ENCODE results near the gene TBL1XR1.

The TBL1XR1 gene

DNA sequence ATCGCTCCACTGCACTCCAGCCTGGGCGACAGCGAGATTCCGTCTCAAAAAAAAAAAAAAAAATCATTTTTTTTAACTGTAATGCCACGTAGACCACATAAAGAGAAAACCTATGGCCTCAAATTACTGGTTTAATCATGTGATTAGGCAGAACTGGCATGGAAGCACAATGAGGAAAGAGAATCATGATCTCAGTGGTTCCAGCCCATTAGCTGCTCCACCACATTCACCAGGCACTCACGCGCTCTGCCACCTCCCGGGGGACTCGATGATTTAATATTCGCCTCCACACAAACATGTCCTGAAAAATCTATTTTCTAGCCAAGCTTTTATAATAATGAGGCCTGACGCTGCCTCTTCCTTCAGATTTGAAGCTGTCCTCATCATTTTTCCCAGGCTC lies 204.7 kb downstream of the TBL1XR1 start:
- Histone ChIP-seq H3K9me3 (ENCODE audit: low read length) (no peaks in the 10 kb centered on the region), H3K36me3 (ENCODE audit: insufficient read depth, low read length) (no peaks in the 10 kb centered on the region), H3K4me3 (ENCODE audit: low read depth in 1 of 2, low read length in 2 of 2) (no peak overlapping the region), H3K27me3 (ENCODE audit: control insufficient read depth in 1 of 2, insufficient read depth in 2 of 2, low read length in 2 of 2) (no peaks in the 10 kb centered on the region), H3K4me1 (ENCODE audit: insufficient read depth, low read length) (no peaks in the 10 kb centered on the region), H3K27ac (ENCODE audit: low read depth, low read length) (no peak overlapping the region), H3K9ac (ENCODE audit: low read length) (no peak overlapping the region)

DNA sequence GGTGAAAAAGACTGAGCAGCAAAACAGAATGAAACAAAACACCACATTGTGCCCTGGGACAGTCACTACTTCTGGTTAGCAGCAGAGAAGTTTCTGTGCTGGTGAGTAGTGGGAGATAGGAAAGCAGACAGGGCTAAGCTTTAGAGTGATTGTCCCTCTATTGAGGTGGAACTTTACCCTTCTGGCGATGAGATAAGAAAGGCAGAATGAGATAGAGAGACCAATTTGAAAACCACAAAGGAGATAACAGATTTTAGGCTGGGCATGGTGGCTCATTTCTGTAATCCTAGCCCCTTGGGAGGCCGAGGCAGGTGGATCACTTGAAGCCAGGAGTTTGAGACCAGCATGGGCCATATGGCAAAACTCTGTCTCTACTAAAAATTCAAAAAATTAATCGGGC lies 208.5 kb downstream of the TBL1XR1 start:
- H3K9me3 ChIP-seq (ENCODE audit: low read length): no peaks in the 10 kb centered on the region
- no peaks in the 10 kb centered on the region for H3K36me3 ChIP-seq (ENCODE audit: insufficient read depth, low read length)
- no peak overlapping the region for H3K4me3 ChIP-seq (ENCODE audit: low read depth in 1 of 2, low read length in 2 of 2)
- no peak overlapping the region for H3K9ac ChIP-seq (ENCODE audit: low read length)
- no peaks in the 10 kb centered on the region for H3K27me3 ChIP-seq (ENCODE audit: control insufficient read depth in 1 of 2, insufficient read depth in 2 of 2, low read length in 2 of 2)
- H3K4me1 ChIP-seq (ENCODE audit: insufficient read depth, low read length): no peaks in the 10 kb centered on the region
- no peak overlapping the region for H3K27ac ChIP-seq (ENCODE audit: low read depth, low read length)

DNA sequence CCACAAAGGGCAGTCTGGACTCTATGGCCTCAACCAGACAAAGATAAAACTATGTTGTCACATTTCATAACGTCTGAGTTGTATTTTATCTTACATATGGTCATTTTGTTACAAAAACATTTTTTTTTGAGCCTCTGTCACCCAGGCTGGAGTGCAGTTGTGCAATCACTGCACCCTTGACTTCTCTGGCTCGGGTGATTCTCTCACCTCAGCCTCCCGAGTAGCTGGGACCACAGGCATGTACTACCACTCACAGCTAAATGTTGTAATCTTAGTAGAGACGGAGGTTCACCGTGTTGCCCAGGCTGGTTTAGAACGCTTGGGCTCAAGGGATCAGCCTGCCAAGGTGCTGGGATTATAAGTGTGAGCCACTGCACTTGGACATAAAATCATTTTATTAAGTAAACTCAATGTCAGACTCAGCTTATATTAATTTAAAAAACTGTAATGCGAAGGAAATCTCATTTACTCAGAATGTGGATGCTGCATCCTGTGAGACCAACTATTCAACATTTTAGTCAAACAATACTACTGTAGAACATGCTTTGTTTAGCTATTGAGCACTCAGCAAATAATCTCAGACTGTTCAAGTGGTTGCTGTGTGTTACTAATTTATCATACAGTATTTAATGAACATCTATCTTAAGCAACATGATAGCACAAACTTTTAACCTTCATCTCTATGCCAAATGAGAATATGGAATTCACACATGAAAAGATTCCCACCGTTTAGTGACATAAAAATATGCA lies 209.2 kb downstream of the TBL1XR1 start:
- no peaks in the 10 kb centered on the region for H3K9me3 ChIP-seq (ENCODE audit: low read length)
- H3K27ac ChIP-seq (ENCODE audit: low read depth, low read length): no peak overlapping the region
- H3K36me3 ChIP-seq (ENCODE audit: insufficient read depth, low read length): no peaks in the 10 kb centered on the region
- H3K4me1 ChIP-seq (ENCODE audit: insufficient read depth, low read length): no peaks in the 10 kb centered on the region
- no peak overlapping the region for H3K9ac ChIP-seq (ENCODE audit: low read length)
- H3K27me3 ChIP-seq (ENCODE audit: control insufficient read depth in 1 of 2, insufficient read depth in 2 of 2, low read length in 2 of 2): no peaks in the 10 kb centered on the region
- no peak overlapping the region for H3K4me3 ChIP-seq (ENCODE audit: low read depth in 1 of 2, low read length in 2 of 2)

DNA sequence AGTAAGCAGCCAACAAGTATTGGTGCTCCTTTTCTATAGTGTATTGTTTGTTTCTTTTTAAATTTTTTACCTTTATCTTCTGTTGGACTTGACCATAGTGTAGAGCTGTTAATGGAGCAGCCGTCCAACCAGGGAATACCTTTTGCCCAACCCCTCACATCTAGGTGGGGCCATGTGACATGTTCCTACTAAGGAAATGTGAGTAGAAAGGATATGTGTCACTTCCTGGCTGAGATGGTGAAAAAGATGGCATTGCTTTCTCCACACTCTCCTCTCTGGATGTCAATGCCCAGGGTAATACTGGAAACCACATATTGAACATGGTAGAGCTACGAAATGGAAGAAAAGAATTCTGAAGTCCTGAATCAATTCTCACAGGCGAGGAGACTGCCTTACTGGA lies 218.8 kb downstream of the TBL1XR1 start:
- Histone ChIP-seq H3K4me3 (ENCODE audit: low read depth in 1 of 2, low read length in 2 of 2) (no peak overlapping the region), H3K36me3 (ENCODE audit: insufficient read depth, low read length) (no peaks in the 10 kb centered on the region), H3K4me1 (ENCODE audit: insufficient read depth, low read length) (no peaks in the 10 kb centered on the region), H3K27me3 (ENCODE audit: control insufficient read depth in 1 of 2, insufficient read depth in 2 of 2, low read length in 2 of 2) (no peaks in the 10 kb centered on the region), H3K9me3 (ENCODE audit: low read length) (no peaks in the 10 kb centered on the region), H3K27ac (ENCODE audit: low read depth, low read length) (no peak overlapping the region), H3K9ac (ENCODE audit: low read length) (no peak overlapping the region)

DNA sequence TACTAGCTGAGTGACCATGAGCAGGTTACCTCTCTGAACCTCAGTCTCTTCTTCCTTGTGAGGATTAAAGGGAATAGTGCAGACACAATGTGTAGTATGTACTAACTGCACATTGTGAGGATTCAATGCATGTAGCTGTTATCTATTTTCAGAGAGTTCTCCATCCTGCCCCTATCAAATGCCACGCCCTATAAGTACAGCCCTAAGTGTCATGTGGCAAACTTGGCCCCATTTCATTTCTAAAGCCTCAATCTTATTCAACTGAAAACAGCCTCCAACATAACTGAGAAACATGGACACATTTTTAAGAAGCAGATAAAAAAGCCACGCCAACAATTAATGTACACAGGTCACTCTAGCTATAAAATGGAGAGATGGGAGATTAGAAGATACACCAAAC lies 220.0 kb downstream of the TBL1XR1 start:
- no peaks in the 10 kb centered on the region for H3K36me3 ChIP-seq (ENCODE audit: insufficient read depth, low read length)
- no peaks in the 10 kb centered on the region for H3K9me3 ChIP-seq (ENCODE audit: low read length)
- H3K4me1 ChIP-seq (ENCODE audit: insufficient read depth, low read length): no peaks in the 10 kb centered on the region
- no peak overlapping the region for H3K9ac ChIP-seq (ENCODE audit: low read length)
- no peaks in the 10 kb centered on the region for H3K27me3 ChIP-seq (ENCODE audit: control insufficient read depth in 1 of 2, insufficient read depth in 2 of 2, low read length in 2 of 2)
- H3K27ac ChIP-seq (ENCODE audit: low read depth, low read length): no peak overlapping the region
- no peak overlapping the region for H3K4me3 ChIP-seq (ENCODE audit: low read depth in 1 of 2, low read length in 2 of 2)

DNA sequence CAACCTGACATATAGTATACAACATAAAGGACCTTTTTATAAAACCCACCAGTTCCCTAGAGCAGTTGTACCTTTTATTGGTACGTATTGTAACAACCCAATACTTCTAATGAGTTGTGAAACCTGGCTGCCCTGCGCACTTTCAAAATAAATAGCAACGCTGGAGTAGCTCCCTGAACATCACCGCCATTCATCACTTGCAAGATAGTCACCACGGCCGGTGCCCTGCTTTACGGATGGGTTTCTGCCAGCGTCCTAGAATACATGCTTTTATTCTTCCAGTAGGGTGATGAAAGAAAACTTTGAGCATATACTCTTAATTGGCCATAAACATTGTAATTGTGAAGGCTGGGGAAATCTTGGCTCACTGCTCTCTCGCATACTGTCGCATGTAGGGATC lies 220.7 kb downstream of the TBL1XR1 start:
- Histone ChIP-seq H3K36me3 (ENCODE audit: insufficient read depth, low read length) (no peaks in the 10 kb centered on the region), H3K9me3 (ENCODE audit: low read length) (no peaks in the 10 kb centered on the region), H3K27ac (ENCODE audit: low read depth, low read length) (no peak overlapping the region), H3K4me3 (ENCODE audit: low read depth in 1 of 2, low read length in 2 of 2) (no peak overlapping the region), H3K9ac (ENCODE audit: low read length) (no peak overlapping the region), H3K27me3 (ENCODE audit: control insufficient read depth in 1 of 2, insufficient read depth in 2 of 2, low read length in 2 of 2) (no peaks in the 10 kb centered on the region), H3K4me1 (ENCODE audit: insufficient read depth, low read length) (no peaks in the 10 kb centered on the region)

DNA sequence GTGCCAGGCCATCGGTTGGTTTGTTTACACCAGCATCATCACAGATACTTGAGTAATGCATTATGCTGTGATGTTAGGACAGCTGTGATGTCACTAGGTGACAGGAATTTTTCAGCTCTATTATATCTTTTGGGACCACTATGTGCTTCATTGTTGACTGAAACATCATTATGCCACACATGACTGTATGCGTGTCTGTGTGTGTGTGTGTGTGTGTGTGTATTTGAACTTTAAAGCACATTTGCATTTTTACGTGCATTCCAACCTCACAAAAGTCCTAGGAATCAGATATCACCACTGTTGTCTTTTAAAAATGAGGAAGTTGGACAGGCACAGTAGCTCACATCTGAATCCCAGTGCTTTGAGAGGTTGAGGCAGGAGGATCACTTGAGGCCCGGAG lies 223.0 kb downstream of the TBL1XR1 start:
- no peak overlapping the region for H3K27ac ChIP-seq (ENCODE audit: low read depth, low read length)
- H3K27me3 ChIP-seq (ENCODE audit: control insufficient read depth in 1 of 2, insufficient read depth in 2 of 2, low read length in 2 of 2): no peaks in the 10 kb centered on the region
- H3K9me3 ChIP-seq (ENCODE audit: low read length): no peaks in the 10 kb centered on the region
- no peaks in the 10 kb centered on the region for H3K4me1 ChIP-seq (ENCODE audit: insufficient read depth, low read length)
- H3K9ac ChIP-seq (ENCODE audit: low read length): no peak overlapping the region
- no peak overlapping the region for H3K4me3 ChIP-seq (ENCODE audit: low read depth in 1 of 2, low read length in 2 of 2)
- no peaks in the 10 kb centered on the region for H3K36me3 ChIP-seq (ENCODE audit: insufficient read depth, low read length)

DNA sequence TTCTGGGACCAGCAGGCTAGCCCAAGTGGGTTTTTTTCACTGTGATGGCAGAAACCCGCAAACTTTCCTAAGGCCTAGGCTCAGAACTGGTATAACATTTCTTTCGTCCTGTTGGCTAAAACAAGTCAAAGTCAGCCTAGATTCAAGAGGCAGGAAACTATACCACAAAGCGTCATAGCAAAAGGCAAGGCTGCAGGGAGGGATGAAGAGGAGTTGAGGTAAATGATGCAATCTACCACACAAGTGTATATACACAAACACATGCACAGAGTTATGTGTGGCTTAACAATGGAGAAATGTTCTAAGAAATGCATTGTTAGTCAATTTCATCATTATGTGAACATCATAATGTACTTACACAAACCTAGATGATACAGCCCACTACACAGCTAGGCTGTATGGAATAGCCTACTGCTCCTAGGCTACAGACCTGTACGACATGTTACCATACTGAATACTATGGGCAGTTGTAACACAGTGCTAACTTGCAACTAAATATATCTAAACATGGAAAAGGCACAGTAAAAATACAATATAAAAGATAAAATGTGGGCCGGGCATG lies 225.6 kb downstream of the TBL1XR1 start:
- no peaks in the 10 kb centered on the region for H3K36me3 ChIP-seq (ENCODE audit: insufficient read depth, low read length)
- H3K9me3 ChIP-seq (ENCODE audit: low read length): no peaks in the 10 kb centered on the region
- no peak overlapping the region for H3K27ac ChIP-seq (ENCODE audit: low read depth, low read length)
- no peaks in the 10 kb centered on the region for H3K4me1 ChIP-seq (ENCODE audit: insufficient read depth, low read length)
- H3K9ac ChIP-seq (ENCODE audit: low read length): no peak overlapping the region
- H3K4me3 ChIP-seq (ENCODE audit: low read depth in 1 of 2, low read length in 2 of 2): no peak overlapping the region
- no peaks in the 10 kb centered on the region for H3K27me3 ChIP-seq (ENCODE audit: control insufficient read depth in 1 of 2, insufficient read depth in 2 of 2, low read length in 2 of 2)

DNA sequence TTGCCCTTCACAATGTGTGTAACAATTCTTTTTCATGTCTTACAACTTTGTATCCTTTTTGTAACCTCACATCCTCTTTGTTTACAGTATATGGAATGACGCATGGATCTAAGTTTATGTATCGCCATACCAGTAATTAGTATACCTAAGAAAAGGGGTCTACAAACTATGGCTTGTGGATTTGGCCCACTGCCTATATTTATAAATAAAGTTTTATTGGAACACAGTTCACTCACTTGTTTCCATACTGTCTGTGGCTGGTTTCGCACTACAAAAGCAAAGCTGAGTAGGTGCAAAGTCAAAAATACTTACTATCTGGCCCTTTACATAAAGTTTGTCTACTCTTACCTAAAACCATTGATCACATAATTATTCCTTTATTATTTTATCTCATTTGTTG lies 226.5 kb downstream of the TBL1XR1 start:
- no peaks in the 10 kb centered on the region for H3K4me1 ChIP-seq (ENCODE audit: insufficient read depth, low read length)
- H3K27ac ChIP-seq (ENCODE audit: low read depth, low read length): no peak overlapping the region
- no peak overlapping the region for H3K4me3 ChIP-seq (ENCODE audit: low read depth in 1 of 2, low read length in 2 of 2)
- no peaks in the 10 kb centered on the region for H3K27me3 ChIP-seq (ENCODE audit: control insufficient read depth in 1 of 2, insufficient read depth in 2 of 2, low read length in 2 of 2)
- H3K9me3 ChIP-seq (ENCODE audit: low read length): no peaks in the 10 kb centered on the region
- no peak overlapping the region for H3K9ac ChIP-seq (ENCODE audit: low read length)
- H3K36me3 ChIP-seq (ENCODE audit: insufficient read depth, low read length): no peaks in the 10 kb centered on the region

DNA sequence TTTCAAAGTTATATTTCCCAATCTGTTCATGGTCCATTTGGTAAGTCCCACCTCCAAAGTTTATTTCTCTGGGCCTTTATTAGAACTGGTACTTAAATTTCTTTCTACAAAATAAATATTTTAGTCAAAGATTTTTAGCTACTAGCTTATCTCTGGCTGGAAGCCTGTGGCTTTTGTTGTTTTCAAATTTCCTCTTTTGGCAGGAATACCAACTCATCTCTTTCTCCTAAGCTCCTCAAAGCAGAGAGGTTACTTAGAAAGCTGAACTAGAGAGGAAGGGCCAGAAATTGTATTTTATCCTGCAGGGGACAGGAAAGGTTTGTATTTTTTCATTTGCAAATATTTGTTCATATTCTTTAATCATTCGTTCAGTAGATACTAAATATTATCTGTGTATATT lies 227.8 kb downstream of the TBL1XR1 start:
- no peak overlapping the region for H3K4me3 ChIP-seq (ENCODE audit: low read depth in 1 of 2, low read length in 2 of 2)
- no peaks in the 10 kb centered on the region for H3K27me3 ChIP-seq (ENCODE audit: control insufficient read depth in 1 of 2, insufficient read depth in 2 of 2, low read length in 2 of 2)
- H3K27ac ChIP-seq (ENCODE audit: low read depth, low read length): no peak overlapping the region
- H3K9me3 ChIP-seq (ENCODE audit: low read length): no peaks in the 10 kb centered on the region
- no peaks in the 10 kb centered on the region for H3K36me3 ChIP-seq (ENCODE audit: insufficient read depth, low read length)
- no peak overlapping the region for H3K9ac ChIP-seq (ENCODE audit: low read length)
- H3K4me1 ChIP-seq (ENCODE audit: insufficient read depth, low read length): no peaks in the 10 kb centered on the region
